HL-60 (cell line): Measurements from ENCODE around the gene OR6X1.

Experiments
- DNase-seq, 2 experiments: peaks; one replicate each; pipeline ENCODE4 v3.0.0-alpha.2; 2010 to 2020; ENCODE audit warnings: low read depth in 1 of 2, low spot score in 1 of 2
- H3K27ac ChIP-seq: fragments of 250-450 bp; sonication (Bioruptor Pico); replicated peaks from 2 replicates; pipeline ENCODE4 v1.5.1; 2020; ENCODE audit warnings: mild to moderate bottlenecking, moderate library complexity
- H3K27me3 ChIP-seq: fragments of 250-450 bp; sonication (Bioruptor Pico); 2 replicates; pipeline ENCODE4 v1.5.1; 2021; ENCODE audit warnings: mild to moderate bottlenecking, moderate library complexity; ENCODE audit not compliant: insufficient read depth, poor library complexity, severe bottlenecking
- H3K4me3 ChIP-seq: replicated peaks from 2 replicates; pipeline ENCODE4 v1.5.1; 2011; ENCODE audit warnings: mild to moderate bottlenecking, control low read depth, low read length; ENCODE audit not compliant: insufficient read depth
- CTCF ChIP-seq: IDR thresholded peaks from one replicate; pipeline ENCODE4 v1.5.1; 2011; ENCODE audit warnings: low read length, control low read depth, inconsistent platforms; ENCODE audit not compliant: insufficient read depth
- GABPA ChIP-seq: IDR thresholded peaks from 2 replicates; pipeline ENCODE4 v1.6.1; 2012; ENCODE audit warnings: low read depth
- POLR2AphosphoS5 ChIP-seq: IDR thresholded peaks from 2 replicates; pipeline ENCODE4 v1.6.1; 2012; ENCODE audit warnings: low read depth
- SPI1 ChIP-seq: IDR thresholded peaks from 2 replicates; pipeline ENCODE4 v1.6.1; 2012; ENCODE audit warnings: low read depth, mild to moderate bottlenecking, borderline replicate concordance
- TF ChIP-seq, protein P1 (sequence below): IDR thresholded peaks from 2 replicates; pipeline ENCODE4 v1.6.1; 2012; ENCODE audit warnings: low read depth; ENCODE audit not compliant: insufficient replicate concordance

The OR6X1 gene

GRCh38 chr11:123773959-123774358 is 19.6 kb upstream of the OR6X1 start:
- H3K4me3 ChIP-seq: no peak overlapping the region
- H3K27me3 ChIP-seq: peaks cover 3% of the 10 kb centered on the region
- TF ChIP-seq SPI1: no peak
- no peak for DNase-seq
- H3K27ac ChIP-seq: no peak overlapping the region

DNA sequence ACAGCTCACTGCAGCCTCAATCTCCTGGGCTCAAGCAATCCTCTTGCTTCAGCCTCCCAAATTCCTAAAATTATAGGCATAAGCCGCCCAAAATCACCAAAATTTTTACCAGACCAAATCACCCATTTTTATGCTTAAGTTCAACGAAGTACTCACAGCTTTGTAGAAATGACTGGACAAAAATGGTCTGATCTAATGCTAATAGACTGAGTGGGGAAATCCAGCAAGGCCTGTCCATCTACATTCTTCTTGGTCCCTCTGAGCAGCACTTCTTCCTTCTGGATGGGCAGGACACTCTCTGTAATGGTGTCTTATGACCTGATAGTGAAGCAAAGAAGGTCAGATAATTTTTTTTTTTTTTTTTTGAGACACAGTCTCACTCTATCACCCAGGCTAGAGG is 18.7 kb upstream of the OR6X1 start:
- TF ChIP-seq SPI1: no peak
- TF ChIP-seq CTCF: no peak
- TF ChIP-seq, protein P1, sequence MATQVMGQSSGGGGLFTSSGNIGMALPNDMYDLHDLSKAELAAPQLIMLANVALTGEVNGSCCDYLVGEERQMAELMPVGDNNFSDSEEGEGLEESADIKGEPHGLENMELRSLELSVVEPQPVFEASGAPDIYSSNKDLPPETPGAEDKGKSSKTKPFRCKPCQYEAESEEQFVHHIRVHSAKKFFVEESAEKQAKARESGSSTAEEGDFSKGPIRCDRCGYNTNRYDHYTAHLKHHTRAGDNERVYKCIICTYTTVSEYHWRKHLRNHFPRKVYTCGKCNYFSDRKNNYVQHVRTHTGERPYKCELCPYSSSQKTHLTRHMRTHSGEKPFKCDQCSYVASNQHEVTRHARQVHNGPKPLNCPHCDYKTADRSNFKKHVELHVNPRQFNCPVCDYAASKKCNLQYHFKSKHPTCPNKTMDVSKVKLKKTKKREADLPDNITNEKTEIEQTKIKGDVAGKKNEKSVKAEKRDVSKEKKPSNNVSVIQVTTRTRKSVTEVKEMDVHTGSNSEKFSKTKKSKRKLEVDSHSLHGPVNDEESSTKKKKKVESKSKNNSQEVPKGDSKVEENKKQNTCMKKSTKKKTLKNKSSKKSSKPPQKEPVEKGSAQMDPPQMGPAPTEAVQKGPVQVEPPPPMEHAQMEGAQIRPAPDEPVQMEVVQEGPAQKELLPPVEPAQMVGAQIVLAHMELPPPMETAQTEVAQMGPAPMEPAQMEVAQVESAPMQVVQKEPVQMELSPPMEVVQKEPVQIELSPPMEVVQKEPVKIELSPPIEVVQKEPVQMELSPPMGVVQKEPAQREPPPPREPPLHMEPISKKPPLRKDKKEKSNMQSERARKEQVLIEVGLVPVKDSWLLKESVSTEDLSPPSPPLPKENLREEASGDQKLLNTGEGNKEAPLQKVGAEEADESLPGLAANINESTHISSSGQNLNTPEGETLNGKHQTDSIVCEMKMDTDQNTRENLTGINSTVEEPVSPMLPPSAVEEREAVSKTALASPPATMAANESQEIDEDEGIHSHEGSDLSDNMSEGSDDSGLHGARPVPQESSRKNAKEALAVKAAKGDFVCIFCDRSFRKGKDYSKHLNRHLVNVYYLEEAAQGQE: no peak
- no peak for TF ChIP-seq POLR2AphosphoS5
- TF ChIP-seq GABPA: no peak
- H3K4me3 ChIP-seq: no peak overlapping the region

GRCh38 chr11:123771664-123772063 is 17.3 kb upstream of the OR6X1 start:
- Histone ChIP-seq H3K27me3 (no peaks in the 10 kb centered on the region), H3K4me3 (no peak overlapping the region), H3K27ac (no peak overlapping the region)
- no peak for DNase-seq
- TF ChIP-seq POLR2AphosphoS5: no peak
- TF ChIP-seq SPI1: no peak
- TF ChIP-seq, protein P1: no peak
- no peak for TF ChIP-seq GABPA
- no peak for TF ChIP-seq CTCF

More for the DNA sequence above, 18.7 kb upstream of the OR6X1 start:
- no peak overlapping the region for H3K27ac ChIP-seq
- peaks cover 3% of the 10 kb centered on the region for H3K27me3 ChIP-seq
- DNase-seq: no peak

- H3K4me3 ChIP-seq: no peak overlapping the region
- no peaks in the 10 kb centered on the region for H3K27me3 ChIP-seq
- TF ChIP-seq POLR2AphosphoS5 (no peak), GABPA (no peak), SPI1 (no peak), CTCF (no peak)
- TF ChIP-seq, protein P1: no peak
- DNase-seq: no peak
- H3K27ac ChIP-seq: no peak overlapping the region
Measured at GRCh38 chr11:123770712-123771111, 16.4 kb upstream of the OR6X1 start.
